K562 (cell line): ENCODE results near the gene HOXA11.

Experiments used
- CC2D1A ChIP-seq: fragments of 450-650 bp; IDR thresholded peaks from 2 replicates; pipeline ENCODE4 v1.6.1; 2017; ENCODE audit warnings: mild to moderate bottlenecking
- CTCF ChIP-seq, 3 experiments: IDR thresholded peaks in 2 of 3; conservative IDR thresholded peaks in 1 of 3; 2 replicates each; pipeline ENCODE4 v1.5.1; 2011 to 2012; ENCODE audit warnings: low read length in 3 of 3, mild to moderate bottlenecking in 3 of 3, control low read depth in 2 of 3, improper control_type of control experiment in 1 of 3, inconsistent platforms in 1 of 3, low read depth in 1 of 3, mixed read lengths in 1 of 3, moderate library complexity in 1 of 3; ENCODE audit not compliant: insufficient read depth in 2 of 3
- JUND ChIP-seq, 2 experiments: IDR thresholded peaks; 2 replicates in 1 of 2; 3 replicates in 1 of 2; pipeline ENCODE4 v1.6.1; 2011; ENCODE audit warnings: borderline replicate concordance in 2 of 2, low read depth in 2 of 2, low read length in 2 of 2, improper control_type of control experiment in 1 of 2, missing biosample characterization in 1 of 2, missing genetic modification characterization in 1 of 2, missing genetic modification reagents in 1 of 2
- MLLT1 ChIP-seq, 2 experiments: fragments of 450-650 bp; IDR thresholded peaks; 2 replicates each; pipeline ENCODE4 v1.6.1; 2016
- SIN3B ChIP-seq: fragments of 450-650 bp; IDR thresholded peaks from 2 replicates; pipeline ENCODE4 v1.6.1; 2017; ENCODE audit warnings: low read depth, mild to moderate bottlenecking, moderate library complexity
- ZBTB1 ChIP-seq: sonication (generic); formaldehyde crosslinking; IDR thresholded peaks from 2 replicates; pipeline ENCODE4 v1.8.1; 2023; ENCODE audit warnings: missing genetic modification reagents, low read depth, mild to moderate bottlenecking, borderline replicate concordance
- ZBTB43 ChIP-seq: sonication (generic); formaldehyde crosslinking; IDR thresholded peaks from 2 replicates; pipeline ENCODE4 v1.8.0; 2023; ENCODE audit warnings: mild to moderate bottlenecking, missing genetic modification reagents
- ZFP36 ChIP-seq: fragments of 150-350 bp; IDR thresholded peaks from 2 replicates; pipeline ENCODE4 v1.6.1; 2018; ENCODE audit warnings: low read length, low read depth; ENCODE audit not compliant: partially characterized antibody
- ZNF586 ChIP-seq: fragments of 450-650 bp; formaldehyde crosslinking; conservative IDR thresholded peaks from 2 replicates; pipeline ENCODE4 v1.4.0; 2020; ENCODE audit warnings: mild to moderate bottlenecking, moderate library complexity

- TF ChIP-seq ZBTB43 (no peak), CTCF (IDR thresholded peaks at IDR 0.05 in 2 of 3, conservative IDR thresholded peaks at IDR 0.05 in 1 of 3; ENCODE audit: insufficient read depth in 2 of 3, low read depth in 1 of 3, low read length in 3 of 3) (no peak), MLLT1 (IDR thresholded peaks at IDR 0.05) (no peak), ZNF586 (CRISPR knock-in tag) (no peak), JUND (IDR thresholded peaks at IDR 0.05; ENCODE audit: borderline replicate concordance, low read depth, low read length) (no peak), JUND (tag; IDR thresholded peaks at IDR 0.05; ENCODE audit: borderline replicate concordance, low read depth, low read length) (no peak), ZFP36 (no peak), SIN3B (no peak), ZBTB1 (no peak), CC2D1A (no peak)
These were observed 43.0 kb downstream of the HOXA11 start for GRCh38 chr7:27141923-27142579.
